Activated CD4-positive, alpha-beta T cell treated with anti-CD3 and anti-CD28 coated beads, Interleukin-2, amount 10 ng/mL, durations not matched to agents 7 days and 5 days (primary cell): ENCODE measurements around the gene PXDN. TPM values are rescaled to one million over a fixed set of nuclear protein-coding genes. Genes with fewer than 3 reads are reported as not detected.

Experiments used
- CTCF ChIA-PET: fragments of 350-600 bp; sonication (Branson Sonifier 250); formaldehyde crosslinking; loops from one replicate; lab custom pipeline; 2021; ENCODE audit warnings: antibody characterized with exemption; lab: Charles Lee
- POLR2A ChIA-PET: fragments of 350-600 bp; sonication (Branson Sonifier 250); formaldehyde crosslinking; loops from one replicate; lab custom pipeline; 2021; ENCODE audit warnings: antibody characterized with exemption; lab: Charles Lee
- DNase-seq: peaks from one replicate; pipeline ENCODE4 v3.0.0-alpha.2; 2020
- H3K27ac Mint-ChIP-seq: one replicate; pipeline ENCODE4 v1.8.0; 2021; ENCODE audit warnings: mild to moderate bottlenecking, moderate library complexity, mixed read lengths
- H3K27me3 Mint-ChIP-seq: one replicate; pipeline ENCODE4 v1.8.0; 2021; ENCODE audit warnings: mixed read lengths
- H3K36me3 Mint-ChIP-seq: one replicate; pipeline ENCODE4 v1.8.0; 2021; ENCODE audit warnings: low read depth, mixed read lengths
- H3K4me1 Mint-ChIP-seq: one replicate; pipeline ENCODE4 v1.8.0; 2021; ENCODE audit warnings: mixed read lengths
- H3K4me3 Mint-ChIP-seq: one replicate; pipeline ENCODE4 v1.8.0; 2021; ENCODE audit warnings: mild to moderate bottlenecking, moderate library complexity, mixed read lengths
- H3K9me3 Mint-ChIP-seq: one replicate; pipeline ENCODE4 v1.8.0; 2021; ENCODE audit warnings: mixed read lengths
- total RNA-seq, 2 experiments: library from RNA; stranded (reverse); gene quantifications; one replicate each; pipeline ENCODE4 v1.2.3, GENCODE V29; 2021

The PXDN gene
- total RNA-seq, 2 experiments from 2014 or later: 0.20 to 0.58 TPM

DNA sequence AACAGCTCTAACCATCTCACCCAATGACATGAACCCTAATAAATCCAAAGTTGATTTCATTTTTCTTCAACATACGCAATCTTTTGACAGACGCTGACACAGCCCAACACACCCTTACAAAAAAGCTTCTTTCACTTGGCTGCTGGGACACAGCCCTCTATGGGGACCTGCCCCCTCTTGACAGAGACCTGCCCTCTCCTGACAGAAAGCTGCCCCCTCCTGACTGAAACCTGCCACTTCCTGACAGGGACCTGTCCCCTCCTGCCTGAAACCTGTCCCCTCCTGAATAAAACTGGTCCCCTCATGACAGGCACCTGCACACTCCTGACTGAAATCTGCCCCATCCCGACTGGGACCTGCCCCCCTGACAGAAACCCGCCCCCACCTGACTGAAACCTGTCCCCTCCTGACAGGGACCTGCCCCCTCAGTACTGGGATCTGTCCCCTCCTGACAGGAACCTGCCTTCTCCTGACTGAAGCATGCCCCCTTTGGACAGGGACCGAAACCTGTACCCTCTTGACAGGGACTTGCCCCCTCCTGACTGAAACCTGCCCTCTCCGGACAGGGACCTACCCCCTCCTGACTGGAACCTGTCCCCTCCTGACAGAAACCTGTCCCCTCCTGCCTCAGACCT is 87.9 kb downstream of the PXDN start:
- ChIA-PET POLR2A (no interaction called here), CTCF (no interaction called here)
- H3K36me3 Mint-ChIP-seq: no peaks in the 10 kb centered on the region
- no peaks in the 10 kb centered on the region for H3K9me3 Mint-ChIP-seq
- no peaks in the 10 kb centered on the region for H3K27me3 Mint-ChIP-seq
- DNase-seq: no peak
- no peak overlapping the region for H3K4me3 Mint-ChIP-seq
- no peak overlapping the region for H3K27ac Mint-ChIP-seq
- H3K4me1 Mint-ChIP-seq: no peaks in the 10 kb centered on the region

DNA sequence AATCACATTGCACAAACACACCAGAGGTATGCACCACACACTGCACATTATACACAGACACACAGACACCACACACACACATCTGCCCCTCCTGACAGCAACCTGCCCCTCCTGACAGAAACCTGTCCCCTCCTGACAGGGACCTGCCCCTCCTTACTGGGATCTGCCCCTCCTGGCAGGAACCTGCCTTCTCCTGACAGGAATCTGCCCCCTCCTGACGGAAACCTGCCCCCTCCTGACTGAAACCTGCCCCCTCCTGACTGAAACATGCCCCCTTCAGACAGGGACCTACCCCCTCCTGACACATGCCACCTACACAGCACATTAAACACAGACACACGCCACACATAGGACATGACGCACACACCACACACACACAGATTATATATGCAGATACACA is 88.9 kb downstream of the PXDN start:
- DNase-seq: no peak
- CTCF ChIA-PET: no interaction called here
- no peaks in the 10 kb centered on the region for H3K4me1 Mint-ChIP-seq

DNA sequence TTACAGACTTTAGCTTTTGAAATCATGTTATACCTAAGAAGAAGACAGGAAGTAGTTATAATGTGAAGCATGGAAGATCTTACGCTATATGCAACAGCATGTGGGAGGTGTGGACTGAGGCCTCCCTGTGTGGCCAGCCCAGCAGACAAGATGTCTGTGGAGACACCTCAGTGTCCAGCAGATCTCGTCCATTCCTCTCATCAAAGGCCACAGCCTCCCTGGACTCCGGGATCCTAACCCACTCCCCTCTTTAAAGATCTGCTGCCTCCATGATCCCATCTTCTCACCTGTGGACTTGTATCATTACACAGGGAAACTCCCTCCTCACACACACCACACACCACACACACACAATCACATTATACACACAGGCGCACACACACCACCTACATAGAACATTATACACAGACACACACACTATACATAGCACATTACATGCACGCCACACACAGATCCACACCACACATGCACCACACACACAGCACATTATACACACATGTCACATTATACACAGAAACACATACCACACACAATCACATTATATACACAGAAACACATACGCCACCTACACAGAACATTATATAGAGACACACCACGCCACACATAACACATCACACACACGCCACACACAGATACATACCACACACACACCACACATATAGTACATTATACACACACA is 89.5 kb downstream of the PXDN start:
- ChIA-PET POLR2A (no interaction called here), CTCF (no interaction called here)
- Mint-ChIP-seq H3K4me3 (no peak overlapping the region), H3K4me1 (no peaks in the 10 kb centered on the region), H3K27me3 (no peaks in the 10 kb centered on the region), H3K9me3 (no peaks in the 10 kb centered on the region), H3K27ac (no peak overlapping the region), H3K36me3 (no peaks in the 10 kb centered on the region)
- no peak for DNase-seq

More for the DNA sequence above, 88.9 kb downstream of the PXDN start:
- POLR2A ChIA-PET: no interaction called here
- Mint-ChIP-seq H3K9me3 (no peaks in the 10 kb centered on the region), H3K36me3 (no peaks in the 10 kb centered on the region), H3K4me3 (no peak overlapping the region), H3K27me3 (no peaks in the 10 kb centered on the region), H3K27ac (no peak overlapping the region)

DNA sequence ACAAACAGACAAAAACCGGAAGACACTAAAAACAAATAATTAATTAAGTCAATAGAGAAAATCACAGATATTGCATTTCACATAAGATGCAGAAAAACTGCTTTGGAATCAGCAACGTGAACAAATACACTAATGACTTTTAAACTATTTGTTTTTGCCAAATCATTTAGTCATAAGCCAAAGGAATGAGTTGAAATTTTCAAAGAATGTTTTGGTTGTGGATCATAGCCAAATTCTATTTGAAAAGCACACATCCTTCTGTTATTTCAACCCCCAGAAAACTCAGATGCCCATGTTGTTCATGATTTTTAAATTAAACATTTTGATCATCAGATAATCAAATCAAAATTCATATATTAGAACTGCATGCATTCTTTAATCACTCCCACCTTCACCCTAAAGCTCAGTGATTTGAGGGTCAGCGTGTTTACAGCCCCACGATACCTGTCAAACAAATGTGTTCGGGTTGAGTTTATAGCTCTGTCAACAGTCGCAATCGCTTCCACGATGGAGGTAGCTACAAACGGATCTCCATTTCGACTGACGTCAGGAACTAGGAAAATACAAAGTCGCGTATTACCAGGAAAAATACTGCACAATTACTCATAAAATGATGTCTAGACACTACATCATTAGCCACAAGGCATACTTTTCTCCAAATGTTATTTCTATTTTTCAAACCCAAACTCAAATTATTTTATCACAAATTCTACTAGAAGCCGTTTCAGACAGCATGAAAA is 90.2 kb downstream of the PXDN start:
- no peak for DNase-seq
- no peaks in the 10 kb centered on the region for H3K4me1 Mint-ChIP-seq
- H3K9me3 Mint-ChIP-seq: no peaks in the 10 kb centered on the region
- no peak overlapping the region for H3K27ac Mint-ChIP-seq
- H3K36me3 Mint-ChIP-seq: no peaks in the 10 kb centered on the region
- ChIA-PET CTCF (no interaction called here), POLR2A (no interaction called here)
- no peak overlapping the region for H3K4me3 Mint-ChIP-seq
- no peaks in the 10 kb centered on the region for H3K27me3 Mint-ChIP-seq

DNA sequence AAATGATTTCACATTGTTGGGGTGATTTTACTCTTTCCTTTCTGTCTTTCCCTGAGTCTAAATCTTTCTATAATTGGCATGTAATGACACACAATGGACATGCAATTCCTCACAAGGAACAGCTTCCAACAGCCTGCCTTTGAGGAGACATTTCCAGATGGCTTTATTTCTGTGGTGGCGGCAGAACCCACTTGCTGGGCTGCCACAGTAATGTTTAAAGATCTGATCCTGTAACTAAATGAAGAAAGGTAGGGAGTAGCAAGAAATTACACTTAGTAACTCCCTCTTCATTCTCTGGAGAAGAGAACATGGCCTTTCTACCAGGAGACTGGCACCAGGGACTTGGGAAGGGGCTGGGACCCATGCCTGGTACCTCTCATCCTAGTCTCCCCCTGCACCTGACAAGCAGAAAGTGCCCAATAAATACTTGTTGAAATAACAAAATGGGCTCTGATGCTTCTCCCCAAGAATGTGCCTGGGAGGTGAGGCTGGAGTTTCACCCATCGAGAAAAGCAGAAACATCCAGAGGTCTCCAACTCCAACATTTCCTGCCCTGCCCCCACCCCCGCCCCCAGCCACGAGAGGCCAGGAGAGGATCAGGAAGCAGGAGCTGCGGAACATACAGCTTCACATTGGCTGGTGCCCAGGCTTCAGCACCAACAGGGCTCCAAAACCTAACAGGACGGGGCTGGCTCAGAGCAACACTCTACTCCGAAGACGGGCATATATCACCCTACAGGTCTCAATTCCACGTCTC is 92.1 kb downstream of the PXDN start:
- H3K27ac Mint-ChIP-seq: no peak overlapping the region
- POLR2A ChIA-PET: no interaction called here
- DNase-seq: no peak
- CTCF ChIA-PET: interaction anchor here (0.6 kb wide), 1 partner anchor 791 kb away, joined by 4 read pairs; no protein-coding TSS in a partner anchor
- H3K4me1 Mint-ChIP-seq: no peaks in the 10 kb centered on the region
- H3K4me3 Mint-ChIP-seq: no peak overlapping the region
- no peaks in the 10 kb centered on the region for H3K9me3 Mint-ChIP-seq
- H3K27me3 Mint-ChIP-seq: no peaks in the 10 kb centered on the region
- no peaks in the 10 kb centered on the region for H3K36me3 Mint-ChIP-seq

DNA sequence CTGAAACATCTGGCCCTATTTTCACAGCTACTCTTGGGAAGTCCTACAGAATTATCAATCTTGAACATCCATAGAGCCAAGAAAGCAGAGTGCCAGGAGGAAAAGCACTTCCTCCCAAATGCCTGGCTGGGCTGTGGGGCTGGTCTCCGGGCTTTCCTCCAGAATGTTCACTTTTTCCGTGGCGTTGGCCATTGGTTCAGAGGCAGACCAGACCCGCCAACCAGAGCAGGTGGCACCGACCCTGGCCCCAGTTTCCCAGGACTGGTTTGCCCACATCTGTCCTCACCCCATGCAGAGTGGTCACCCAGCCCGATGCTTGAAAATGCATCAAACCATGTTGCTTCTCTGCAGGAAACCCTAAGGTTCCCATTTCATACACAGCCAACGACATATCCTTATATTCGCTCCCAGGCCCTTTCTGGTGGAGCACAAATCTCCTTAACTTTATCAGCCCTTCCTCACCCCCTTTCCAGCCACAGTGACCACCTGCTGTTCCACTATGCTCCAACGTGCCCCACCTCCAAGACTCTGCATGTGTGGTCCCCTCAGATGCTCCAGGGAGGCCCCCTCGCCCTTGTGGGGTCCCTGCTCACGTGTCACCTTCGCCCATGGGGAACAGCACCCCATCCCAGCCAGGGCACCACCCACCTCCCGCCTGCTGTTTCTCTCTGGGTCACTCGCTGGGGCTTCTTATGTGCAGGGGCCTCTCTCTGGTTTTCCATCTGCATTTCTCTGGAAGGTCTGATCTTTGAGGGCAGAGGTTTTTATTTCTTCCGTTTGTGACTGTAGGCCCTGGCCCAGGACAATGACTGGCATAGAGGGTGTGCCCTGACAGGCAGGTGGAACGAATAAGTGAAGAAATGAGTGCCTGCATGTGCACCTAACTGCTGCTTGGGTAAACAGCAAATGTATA is 92.9 kb downstream of the PXDN start:
- no peaks in the 10 kb centered on the region for H3K4me1 Mint-ChIP-seq
- CTCF ChIA-PET: no interaction called here
- no peaks in the 10 kb centered on the region for H3K9me3 Mint-ChIP-seq
- no peaks in the 10 kb centered on the region for H3K27me3 Mint-ChIP-seq
- H3K4me3 Mint-ChIP-seq: no peak overlapping the region
- no peak overlapping the region for H3K27ac Mint-ChIP-seq
- POLR2A ChIA-PET: no interaction called here
- H3K36me3 Mint-ChIP-seq: no peaks in the 10 kb centered on the region
- no peak for DNase-seq

DNA sequence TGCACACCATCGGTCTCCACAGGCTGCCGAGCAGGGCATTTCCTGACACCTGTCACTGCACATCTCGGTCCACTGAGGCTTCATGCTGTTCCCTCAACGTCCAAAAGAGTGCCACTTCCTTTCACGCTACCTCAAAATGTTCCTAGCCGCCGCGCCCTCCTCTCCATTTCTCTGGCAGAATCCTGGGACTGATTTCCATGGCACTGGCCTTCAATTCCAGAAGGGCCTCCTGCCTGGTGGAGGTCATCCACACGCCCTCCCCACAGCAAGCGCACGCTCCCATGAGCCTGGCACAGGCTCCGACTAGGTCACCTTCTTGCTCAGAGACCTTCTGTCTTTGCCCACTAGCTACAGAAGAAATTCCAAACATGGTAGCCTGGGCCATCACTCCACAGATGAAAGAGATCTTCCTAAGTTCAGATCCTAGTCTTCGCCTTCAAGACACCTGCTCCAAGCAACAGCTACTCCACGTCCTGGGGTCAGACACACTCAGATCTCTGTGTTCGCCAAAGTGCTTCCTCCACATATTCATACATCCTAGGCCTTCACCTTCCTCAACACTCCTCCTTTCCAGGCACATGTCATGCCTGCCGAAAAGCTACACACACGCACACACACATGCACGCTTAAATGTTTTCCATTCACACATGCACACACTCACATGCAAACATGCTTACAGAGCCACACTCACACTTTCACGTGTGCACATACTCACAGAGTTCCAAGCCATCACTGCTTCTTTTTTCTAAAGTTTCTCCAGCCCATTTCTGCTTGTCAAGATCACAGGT is 94.0 kb downstream of the PXDN start:
- Mint-ChIP-seq H3K36me3 (no peaks in the 10 kb centered on the region), H3K27ac (no peak overlapping the region), H3K9me3 (no peaks in the 10 kb centered on the region), H3K4me3 (no peak overlapping the region), H3K4me1 (no peaks in the 10 kb centered on the region), H3K27me3 (no peaks in the 10 kb centered on the region)
- CTCF ChIA-PET: no interaction called here
- DNase-seq: no peak
- POLR2A ChIA-PET: no interaction called here

DNA sequence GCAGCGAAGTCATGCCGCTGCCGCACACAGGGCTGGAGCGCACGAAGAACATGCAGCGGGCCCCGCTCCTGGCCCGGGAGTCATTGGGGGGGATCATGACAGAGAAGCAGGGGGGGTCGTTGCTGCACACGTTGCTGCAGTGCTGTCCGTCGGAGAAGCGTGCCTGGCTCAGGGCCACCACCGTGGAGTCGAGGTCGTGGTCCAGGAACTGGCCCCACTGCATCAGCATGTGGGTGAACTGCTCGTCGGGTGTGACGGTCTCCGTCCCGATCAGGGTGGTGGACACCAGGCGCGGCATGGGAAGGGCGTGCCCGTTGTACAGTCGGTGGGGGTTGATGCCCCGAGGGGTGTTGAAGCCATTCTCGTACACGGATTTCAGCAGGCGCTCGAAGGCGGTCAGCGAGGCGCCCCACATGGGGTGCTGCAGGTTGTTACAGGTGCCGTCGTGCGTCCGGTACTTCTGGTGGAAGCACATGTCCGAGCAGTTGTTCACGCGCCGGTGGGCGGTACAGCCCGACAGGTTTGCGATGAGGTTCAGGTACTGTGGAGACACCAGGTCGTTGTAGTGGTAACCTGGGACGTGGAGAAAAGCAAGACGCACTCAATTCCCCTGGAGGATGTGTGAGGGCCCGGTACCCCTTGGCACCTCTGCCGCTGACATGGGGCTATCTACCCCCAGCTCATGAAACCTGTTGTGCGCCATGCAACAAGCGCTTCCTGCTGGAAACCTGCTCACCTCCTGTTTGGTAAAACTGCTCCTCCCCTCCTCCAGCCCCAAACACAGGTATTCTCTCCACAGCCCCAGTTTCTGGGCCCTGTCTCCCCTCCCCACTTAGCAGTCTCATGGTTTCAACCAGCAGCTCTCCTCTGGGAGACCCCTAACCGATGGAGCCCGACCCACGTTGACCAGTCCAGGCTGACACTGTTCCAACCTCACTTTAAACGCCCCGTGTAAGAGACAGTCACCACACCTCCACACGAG is 94.9 kb downstream of the PXDN start:
- ChIA-PET CTCF (no interaction called here), POLR2A (no interaction called here)
- H3K9me3 Mint-ChIP-seq: no peaks in the 10 kb centered on the region

DNA sequence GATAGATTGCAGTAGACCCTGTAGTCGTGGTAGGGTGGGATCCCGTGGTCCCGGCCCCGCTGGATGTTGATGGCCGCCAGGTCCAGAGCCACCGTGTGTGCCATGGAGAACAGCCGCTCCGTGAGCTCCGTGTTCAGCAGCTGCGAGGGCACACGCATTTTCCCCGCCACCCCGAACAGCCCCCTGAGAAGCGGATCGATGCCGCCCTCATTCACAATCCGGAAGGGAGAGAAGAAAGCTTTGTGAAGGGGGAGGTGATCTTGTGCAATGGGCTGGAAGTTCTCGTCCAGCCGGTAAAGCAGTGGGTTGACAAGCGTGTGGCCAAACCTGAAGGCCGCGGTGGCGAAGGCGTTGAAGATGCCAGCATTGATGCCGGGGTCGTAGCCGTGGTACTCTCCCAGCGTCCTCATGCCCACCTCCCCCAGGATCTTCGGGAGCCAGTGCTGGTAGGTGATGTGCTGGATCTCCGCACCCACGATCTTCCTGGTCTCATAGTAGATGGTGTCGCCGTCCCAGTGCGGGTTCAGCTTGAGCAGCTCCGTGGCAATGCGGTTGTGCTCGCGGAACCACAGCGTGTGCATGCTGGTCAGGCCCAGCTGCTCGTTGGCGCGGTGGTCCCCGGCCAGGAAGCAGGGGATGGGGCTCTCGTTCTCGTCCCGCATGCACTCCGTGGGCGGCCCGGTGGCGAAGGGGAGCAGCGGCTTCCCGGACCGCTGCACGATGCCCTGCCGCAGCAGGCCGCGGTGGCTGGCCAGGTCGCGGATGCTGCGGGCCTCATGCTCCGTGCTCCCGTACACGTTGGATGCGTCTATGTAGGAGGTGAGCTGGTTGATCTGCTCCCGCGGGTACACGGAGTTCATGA is 95.8 kb downstream of the PXDN start:
- CTCF ChIA-PET: no interaction called here
- POLR2A ChIA-PET: no interaction called here
- Mint-ChIP-seq H3K36me3 (no peaks in the 10 kb centered on the region), H3K9me3 (no peaks in the 10 kb centered on the region), H3K4me1 (no peaks in the 10 kb centered on the region), H3K4me3 (no peak overlapping the region), H3K27me3 (no peaks in the 10 kb centered on the region), H3K27ac (no peak overlapping the region)
- DNase-seq: no peak

More for the DNA sequence above, 94.9 kb downstream of the PXDN start:
- no peaks in the 10 kb centered on the region for H3K27me3 Mint-ChIP-seq
- no peak for DNase-seq
- H3K36me3 Mint-ChIP-seq: no peaks in the 10 kb centered on the region
- H3K27ac Mint-ChIP-seq: no peak overlapping the region
- no peak overlapping the region for H3K4me3 Mint-ChIP-seq
- no peaks in the 10 kb centered on the region for H3K4me1 Mint-ChIP-seq

DNA sequence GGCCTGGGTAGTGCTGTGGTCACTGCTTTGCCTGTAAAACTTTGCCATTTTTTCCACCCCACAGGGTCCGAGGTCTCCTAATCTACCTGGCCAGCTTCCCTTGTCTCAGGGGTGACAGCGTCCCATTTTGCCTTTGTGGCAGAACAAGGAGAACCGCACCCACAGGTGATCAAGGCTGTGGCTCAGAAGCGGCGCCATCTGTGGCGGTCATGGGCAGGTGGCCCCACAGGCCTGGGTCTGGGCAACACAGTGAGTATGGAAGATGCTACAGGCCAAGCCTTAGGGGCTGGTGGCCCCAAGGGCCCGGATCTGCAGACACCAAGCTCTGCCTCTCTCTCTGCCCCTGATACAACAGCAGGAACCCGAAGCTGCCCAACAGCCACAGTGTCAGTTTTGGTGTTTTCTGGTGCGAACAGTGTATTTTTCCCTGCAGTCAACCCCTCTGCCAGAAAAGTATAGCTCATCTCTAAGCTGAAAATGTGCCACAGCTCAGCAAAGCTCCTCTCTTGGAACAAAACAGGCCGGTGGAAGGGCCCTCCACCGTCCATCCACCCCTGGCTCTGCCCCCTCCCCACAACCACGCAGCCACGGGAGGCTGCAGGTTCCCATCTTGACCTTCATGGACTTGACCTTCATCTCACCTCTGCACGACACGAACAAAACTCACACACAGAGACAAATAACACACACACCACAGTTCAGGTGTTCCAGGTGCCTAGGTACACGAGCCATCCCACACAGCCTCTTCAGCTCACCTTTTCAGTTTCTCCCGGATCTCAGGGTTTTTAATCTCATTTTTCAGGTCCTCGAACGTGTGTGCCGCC is 96.7 kb downstream of the PXDN start:
- Mint-ChIP-seq H3K27ac (no peak overlapping the region), H3K4me3 (no peak overlapping the region), H3K27me3 (no peaks in the 10 kb centered on the region), H3K4me1 (no peaks in the 10 kb centered on the region), H3K9me3 (no peaks in the 10 kb centered on the region), H3K36me3 (no peaks in the 10 kb centered on the region)
- DNase-seq: no peak
- ChIA-PET POLR2A (no interaction called here), CTCF (no interaction called here)
